Ramos (cell line): Measurements from ENCODE around the gene EXOC7.
"Not testable (repeated sequence)": the region's sequence is repeated elsewhere in the genome, so short reads cannot be mapped to it uniquely, and the experiment has no call there.

Experiments used
- in situ Hi-C: fragments of 300-500 bp; cut with MboI; formaldehyde crosslinking; loops from one replicate; pipeline ENCODE4 v1.14.3; 2022; ENCODE audit warnings: low sequenced_read_pairs; ENCODE audit not compliant: unreplicated experiment

EXOC7 gene

DNA sequence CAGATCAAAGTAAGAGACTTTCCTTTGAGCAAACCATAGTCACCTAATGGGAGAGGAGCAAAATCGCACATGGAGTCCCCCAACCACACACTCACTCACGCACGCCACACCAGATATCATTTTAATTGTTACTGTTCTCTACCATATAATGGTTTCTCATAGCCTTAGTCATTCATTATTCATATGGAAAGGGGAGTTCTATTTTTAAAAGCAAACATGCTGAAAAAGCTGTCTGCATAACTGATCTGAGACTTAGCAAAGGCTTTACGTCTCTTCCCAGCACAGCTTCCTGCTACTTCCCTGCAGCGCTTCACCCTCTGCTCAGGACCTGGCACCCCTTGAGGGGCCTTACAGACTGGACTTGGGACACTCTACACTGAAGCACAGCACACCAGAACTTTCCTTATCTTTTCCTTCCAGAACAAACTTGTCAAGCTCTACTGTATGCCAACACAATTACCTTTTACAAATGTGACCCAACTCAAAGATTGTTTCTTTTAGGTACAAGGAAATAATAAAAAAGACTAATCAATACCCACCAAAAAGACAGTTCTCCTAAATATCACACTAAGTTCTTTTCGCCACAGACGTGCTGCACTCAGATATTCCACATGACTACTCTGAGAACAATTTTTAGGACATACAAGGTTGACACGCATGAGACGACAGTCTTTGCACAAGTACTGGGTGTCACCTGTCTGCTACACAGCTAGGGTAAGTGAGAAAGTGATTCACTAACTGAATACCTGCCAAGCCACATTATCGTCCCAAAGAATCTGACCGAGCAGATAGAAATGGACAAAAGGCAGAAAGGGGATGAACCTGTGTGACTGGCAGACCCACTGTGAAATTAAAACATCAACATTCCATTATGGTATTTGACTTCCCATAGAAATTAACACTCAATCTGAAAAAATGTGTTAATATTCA lies 52.8 kb downstream of the EXOC7 start:
- in situ Hi-C loops = no loop called here

- in situ Hi-C loops = no loop called here
Measured at GRCh38 chr17:76049836-76050537, 53.6 kb downstream of the EXOC7 start.

GRCh38 chr17:76049239-76049638 lies 54.3 kb downstream of the EXOC7 start:
- in situ Hi-C loops = no loop called here

DNA sequence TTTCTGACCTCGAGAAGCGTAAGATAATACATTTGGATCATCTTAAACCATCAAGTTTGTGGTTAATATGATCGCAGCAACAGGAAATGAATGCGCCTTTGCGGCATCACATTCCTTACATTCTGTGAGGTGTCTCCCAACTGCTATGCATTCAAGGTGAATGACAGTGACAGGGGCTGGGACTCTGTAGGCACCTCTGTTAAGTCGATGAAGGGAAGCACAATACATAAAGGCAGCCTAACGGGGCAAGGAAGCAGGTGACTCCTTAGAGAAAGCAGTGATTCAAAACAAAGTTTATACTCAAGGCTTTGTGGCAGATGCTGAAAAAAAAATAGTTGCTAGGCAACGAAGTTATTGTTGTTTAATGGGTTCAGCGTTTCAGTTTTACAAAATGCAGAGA lies 54.9 kb downstream of the EXOC7 start:
- in situ Hi-C loops = no loop called here

- in situ Hi-C loops = no loop called here
Measured at GRCh38 chr17:76048025-76048605, 55.5 kb downstream of the EXOC7 start.

DNA sequence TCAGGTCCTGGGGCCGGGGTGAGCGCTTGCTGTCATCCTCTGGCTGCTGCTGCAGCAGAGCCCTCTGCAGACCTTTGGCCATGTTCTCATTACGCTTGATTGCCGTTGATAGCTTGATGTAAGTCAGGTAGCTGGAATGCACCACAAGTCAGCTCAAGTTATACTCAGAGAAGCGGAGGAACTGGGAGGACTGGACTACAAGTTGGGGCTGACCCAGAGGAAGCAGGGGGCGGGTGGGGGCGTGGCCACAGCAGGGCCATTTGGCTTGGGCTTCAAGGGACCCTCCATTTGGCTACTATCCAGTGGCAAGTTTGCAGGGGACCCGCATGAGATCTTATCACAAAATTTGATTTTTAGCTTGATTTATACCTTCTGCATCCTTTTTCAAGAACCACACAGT lies 57.5 kb downstream of the EXOC7 start:
- in situ Hi-C loops = no loop called here

DNA sequence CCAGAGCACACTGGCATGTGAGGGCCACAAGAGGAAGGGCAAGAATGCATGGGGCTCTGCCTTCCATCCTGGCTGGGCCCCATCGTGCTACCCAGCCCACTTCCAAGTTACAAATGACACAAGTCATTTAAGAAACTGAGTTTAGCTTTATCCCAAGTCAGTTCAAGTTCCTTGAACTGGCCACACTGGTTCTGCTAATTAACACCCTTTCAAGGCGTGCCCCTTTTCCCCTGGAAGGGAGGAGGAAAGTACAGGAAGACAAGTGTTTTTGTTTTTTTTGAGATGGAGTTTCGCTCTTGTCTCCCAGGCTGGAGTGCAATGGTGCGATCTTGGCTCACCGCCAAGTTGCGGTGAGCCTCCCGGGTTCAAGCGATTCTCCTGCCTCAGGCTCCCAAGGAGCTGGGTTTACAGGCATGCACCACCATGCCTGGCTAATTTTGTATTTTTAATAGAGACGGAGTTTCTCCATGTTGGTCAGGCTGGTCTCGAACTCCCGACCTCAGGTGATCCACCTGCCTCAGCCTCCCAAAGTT lies 59.0 kb downstream of the EXOC7 start:
- in situ Hi-C loops = not testable (repeated sequence)

DNA sequence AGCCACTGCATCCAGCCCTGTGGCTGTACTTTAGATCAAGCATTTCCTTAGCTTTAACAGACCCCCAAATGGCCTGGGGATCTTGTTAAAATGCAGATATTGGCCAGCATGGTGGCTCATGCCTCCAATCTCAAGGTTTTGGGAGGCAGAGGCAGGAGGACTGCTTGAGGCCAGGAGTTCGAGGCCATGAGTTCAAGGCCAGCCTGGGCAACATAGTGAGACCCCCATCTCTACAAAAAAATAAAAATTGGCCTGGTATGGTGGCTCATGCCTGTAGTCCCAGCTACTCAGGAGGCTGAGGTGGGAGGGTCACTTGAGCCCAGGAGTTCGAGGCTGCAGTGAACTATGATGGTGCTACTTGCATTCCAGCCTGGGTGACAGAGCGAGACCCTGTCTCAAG lies 60.7 kb downstream of the EXOC7 start:
- in situ Hi-C loops = not testable (repeated sequence)

DNA sequence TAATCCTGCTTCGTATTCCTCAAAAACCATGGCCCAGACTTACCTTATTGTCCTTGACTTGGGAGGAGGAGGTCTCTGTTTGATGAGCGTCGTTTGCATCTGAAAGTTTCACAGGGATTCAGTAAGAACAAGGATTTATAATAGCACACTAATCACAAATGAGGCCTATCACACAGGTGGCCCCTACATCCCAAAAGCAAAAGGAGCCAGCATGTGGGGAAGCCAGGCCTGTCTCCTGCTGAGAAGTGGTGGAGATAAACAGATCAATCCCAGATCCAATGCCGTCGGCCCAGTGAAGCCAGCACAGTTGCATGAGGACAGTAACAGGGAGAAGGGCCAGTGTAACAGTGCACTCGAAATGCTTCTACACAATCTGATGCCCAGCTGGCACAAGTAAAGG lies 63.2 kb downstream of the EXOC7 start:
- in situ Hi-C loops = no loop called here

- in situ Hi-C loops = no loop called here
Measured at GRCh38 chr17:76039121-76039520, 64.5 kb downstream of the EXOC7 start.

- in situ Hi-C loops = no loop called here
Measured at GRCh38 chr17:76038050-76038449, 65.5 kb downstream of the EXOC7 start.

- in situ Hi-C loops = no loop called here
Measured at GRCh38 chr17:76036497-76037261, 66.9 kb downstream of the EXOC7 start.

DNA sequence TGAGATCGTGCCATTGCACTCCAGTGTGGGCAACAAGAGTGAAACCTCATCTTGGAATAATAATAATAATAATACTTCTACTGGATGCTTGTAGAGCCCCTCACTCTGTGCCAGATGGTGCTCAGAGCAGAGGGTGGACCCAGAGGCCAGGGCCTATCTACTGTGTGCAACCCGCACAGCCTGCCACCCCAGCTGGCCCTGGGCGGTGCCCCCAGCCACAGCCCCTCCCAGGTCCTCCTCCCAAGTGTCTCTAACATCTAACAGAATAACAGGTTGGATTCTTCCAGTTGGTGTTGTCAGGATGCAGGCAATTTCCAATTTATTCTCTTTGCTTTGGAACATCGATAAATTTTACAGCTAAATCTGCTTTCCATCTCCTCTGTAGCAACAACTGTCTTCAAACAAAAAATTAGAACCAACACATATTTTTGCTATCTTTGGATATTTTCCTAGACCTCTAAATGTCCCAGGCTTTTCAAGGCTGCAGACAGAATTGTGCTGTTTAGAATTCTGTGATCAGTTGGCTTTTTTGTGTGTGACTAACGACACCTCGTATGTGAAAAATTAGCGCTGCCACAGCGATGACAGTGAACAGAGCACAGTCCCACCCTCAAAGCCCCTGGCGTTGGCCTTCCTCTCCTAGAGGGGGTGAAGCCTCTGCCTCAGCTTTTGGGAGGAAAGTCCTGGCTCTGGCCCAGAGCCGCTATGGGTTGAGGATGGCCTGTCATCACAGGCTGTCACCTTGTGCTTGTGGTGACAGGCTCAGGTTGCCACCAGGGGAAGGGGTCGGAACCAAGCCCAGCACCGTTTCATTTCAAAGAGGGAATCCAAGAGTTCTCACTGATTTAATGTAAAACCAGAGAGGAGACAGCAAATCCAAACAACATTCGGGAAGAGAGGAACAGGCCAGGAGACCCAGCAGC lies 68.9 kb downstream of the EXOC7 start:
- in situ Hi-C loops = no loop called here

GRCh38 chr17:76033139-76033538 lies 70.4 kb downstream of the EXOC7 start:
- in situ Hi-C loops = no loop called here

DNA sequence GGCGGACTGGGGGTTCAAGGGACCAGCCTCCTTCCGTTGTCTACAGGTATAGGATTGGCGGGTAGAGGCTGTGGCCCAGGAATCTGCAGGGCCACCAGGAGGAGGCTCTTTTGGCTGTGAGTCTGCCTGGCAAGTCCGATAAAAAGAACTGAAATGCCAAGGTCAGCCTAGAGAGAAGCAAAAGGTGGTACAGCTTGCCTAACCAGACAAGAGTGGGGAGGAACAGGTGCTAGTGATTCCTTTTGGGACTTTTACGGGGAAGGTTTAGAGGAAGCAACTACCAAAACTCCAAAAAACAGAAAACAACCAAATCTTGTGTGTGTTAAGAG lies 70.8 kb downstream of the EXOC7 start:
- in situ Hi-C loops = no loop called here

DNA sequence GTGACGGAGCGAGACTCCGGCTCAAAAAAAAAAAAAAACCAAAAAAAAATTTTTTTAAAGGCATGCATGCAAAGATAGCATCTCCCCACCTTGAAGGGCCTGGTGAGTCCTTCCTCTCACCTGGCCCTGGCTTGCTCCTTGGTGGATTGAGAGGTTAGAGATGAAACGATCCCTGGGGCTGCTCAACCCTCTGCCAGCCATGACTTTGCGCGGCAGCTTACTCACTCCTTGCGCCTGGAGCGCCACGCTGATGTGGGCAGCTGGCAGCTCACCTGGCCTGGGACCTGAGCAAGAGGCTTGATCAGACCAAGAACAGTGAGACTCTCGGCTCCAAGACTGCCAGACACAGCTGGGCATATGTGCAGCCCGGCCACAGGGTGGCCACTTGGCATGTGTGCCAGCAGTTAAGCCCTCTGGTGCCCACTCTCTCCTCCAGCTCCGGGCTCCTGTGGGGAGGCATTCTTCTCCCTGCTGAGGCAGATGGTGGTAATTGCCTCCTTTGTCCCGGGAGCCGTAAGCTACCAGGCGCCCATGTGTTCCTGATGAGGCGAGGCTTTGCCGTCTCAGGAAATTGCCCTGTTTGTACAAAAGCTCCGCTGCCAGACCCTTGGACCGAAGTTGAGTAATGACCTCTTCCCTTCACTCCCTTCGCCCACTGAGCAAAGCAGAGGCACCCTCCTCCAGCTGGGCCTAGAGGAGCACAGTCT lies 71.4 kb downstream of the EXOC7 start:
- in situ Hi-C loops = no loop called here
